Islet of Langerhans (tissue), 1 donor: ENCODE results near the gene VSIG10L.

Experiments used
- FAIRE-seq: peaks from one replicate; lab custom pipeline; 2011; peaks lifted over from hg19 to GRCh38; lab: Jason Lieb, UNC

The VSIG10L gene

GRCh38 chr19:51311351-51312257 is 30.3 kb downstream of the VSIG10L start, which contains the start of gene IGLON5:
TSS of gene IGLON5 (plus strand) at chr19:51311644. CDS start at chr19:51311848, 204 bp downstream.
- FAIRE-seq = no peak

DNA sequence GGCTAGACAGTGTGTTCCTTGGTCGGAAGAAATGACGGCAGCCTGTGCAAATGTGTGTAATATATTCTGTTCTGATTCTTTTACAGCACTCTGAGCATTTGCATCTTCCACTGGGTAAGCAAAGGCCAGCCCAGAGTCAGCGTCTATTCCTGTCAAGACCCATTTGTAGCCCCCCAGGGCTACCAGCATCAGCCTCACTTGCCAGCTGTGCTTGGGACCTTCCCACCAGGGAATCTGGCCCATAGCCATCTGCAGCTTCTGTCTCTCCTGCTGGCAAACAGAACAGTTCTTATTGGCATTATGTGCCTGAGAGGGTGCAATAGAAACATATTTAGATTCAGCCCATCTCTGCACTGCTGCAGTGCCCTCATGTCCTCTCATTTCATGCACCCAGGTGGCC is 36.5 kb downstream of the VSIG10L start:
- FAIRE-seq = no peak

DNA sequence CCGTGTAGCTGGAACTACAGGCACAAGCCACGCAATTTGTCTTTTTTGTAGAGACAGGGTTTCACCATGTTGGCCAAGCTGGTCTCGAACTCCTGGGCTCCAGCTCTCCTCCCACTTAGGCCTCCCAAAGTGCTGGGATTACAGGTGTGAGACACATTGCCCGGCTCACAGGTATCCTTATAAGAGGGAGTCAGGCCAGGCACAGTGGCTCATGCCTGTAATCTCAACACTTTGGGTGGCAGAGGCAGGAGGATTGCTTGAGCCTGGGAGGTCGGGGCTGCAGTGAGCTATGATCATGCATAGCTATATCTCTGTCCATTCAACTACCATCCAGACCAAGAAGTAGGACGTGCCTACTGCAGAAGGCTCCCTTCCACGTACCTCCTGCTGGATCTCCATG is 40.7 kb downstream of the VSIG10L start:
- no peak for FAIRE-seq

GRCh38 chr19:51297406-51297805 is 44.5 kb downstream of the VSIG10L start:
- no peak for FAIRE-seq

GRCh38 chr19:51296336-51297093 is 45.4 kb downstream of the VSIG10L start:
- FAIRE-seq = no peak

DNA sequence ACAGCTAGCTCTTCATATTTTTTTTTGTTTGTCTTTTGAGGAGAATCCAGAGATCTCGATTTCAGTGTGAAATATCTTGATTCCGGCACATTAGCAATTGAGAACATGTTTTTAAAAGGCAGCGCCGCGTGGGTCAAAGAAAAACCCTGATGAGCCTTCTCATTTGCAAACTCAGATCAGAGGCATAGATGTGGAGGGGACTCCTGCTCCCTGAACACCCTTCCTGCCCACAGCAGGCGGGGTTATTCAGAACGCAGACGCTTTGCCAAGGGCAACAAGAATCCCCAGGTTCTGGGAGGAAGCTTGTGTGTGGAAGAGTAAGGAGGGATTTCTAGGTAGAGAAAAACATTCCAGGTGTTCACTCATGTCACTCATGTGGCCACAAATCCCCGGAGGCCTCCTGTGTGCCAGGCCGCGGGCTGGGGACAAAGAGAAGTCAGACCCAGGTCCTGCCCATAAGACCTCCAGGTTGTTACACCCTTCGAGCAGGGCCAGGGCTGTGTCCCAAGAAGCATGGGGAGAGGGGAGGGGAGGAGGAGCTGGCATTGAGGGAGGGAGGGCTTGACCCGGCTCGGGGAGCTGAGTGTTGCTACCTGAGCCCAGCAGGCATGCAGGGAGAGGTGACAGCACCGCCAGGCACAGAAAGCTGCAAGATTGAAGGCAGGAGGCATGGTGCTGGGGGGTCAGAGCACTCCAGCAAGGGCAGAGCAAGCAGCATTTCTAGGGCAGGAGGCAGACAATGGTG is 46.4 kb downstream of the VSIG10L start:
- FAIRE-seq = no peak

- no peak for FAIRE-seq
Observed at GRCh38 chr19:51294977-51295375, 47.0 kb downstream of the VSIG10L start.

DNA sequence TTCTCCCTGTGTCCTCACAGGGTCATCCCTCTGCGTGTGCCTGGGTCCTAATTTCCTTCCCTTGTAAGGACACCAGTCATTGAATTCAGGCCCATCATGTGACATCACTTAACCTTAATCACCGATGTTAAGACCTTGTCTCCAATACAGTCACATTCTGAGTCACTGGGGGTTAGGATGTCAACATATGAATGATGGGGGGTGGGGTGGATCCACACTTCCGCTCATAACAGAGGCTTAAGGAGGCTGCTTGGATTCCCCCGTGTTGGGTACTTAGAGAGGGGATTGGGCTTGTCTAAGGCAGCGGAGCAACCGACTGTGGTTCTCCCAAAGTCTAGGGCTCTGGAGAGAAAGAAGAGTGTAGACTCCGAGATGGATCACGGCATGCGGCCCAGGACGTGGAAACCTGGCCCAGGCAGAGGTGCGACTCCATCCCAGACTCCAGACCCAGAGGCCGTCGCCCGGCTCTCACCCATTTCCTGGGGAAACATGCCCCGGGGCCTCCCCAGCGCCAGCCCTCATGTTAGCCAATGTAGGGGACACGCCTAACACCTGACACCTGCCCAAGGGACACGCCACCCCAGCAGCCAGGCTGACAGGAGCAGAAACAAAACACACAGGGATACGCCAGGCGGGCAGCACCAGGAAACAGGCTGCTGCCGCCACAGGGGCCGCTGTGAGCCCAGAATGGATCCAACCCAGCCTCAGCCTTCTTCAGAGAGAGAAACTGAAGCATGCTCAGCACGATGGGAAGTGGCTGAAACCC is 47.5 kb downstream of the VSIG10L start:
- no peak for FAIRE-seq

- FAIRE-seq = no peak
Observed at GRCh38 chr19:51293571-51294210, 48.2 kb downstream of the VSIG10L start.

DNA sequence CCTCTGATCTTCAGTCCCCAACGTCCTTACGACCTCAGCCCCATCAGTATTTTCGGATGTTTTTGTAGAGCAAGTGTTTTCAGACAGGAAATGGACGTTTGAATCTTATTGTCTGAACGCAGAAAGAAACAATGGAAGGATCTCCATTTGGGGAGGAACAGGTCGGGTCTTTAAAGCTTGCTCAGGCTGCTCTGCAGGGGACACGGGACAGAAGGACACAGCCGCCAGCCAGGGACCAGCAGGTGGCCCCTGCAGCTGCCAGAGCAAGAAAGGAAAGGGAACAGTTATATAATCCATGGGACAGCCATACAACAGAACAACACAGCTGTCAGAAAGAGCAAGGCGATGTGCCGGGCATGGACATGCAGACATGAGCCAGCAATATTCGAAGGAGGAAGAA is 49.0 kb downstream of the VSIG10L start:
- FAIRE-seq = no peak

DNA sequence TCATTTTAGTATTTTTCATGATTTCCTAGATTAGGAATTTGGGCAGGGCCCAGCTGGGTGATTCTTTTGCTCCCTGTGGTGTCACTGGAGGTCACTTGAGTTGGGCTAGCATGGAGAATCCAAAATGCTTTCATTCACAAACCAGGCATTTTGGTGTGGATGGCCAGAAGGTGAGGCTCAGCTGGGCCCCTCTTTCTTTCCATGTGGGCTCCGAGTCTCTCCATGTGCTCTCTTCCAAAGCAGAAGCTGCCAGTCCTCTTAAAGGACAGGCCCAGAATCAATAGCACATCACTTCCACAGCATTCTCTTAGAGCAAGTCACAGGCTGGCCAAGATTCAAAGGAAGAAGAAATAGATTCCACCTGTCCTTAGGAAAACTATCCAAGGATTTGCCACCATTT is 52.3 kb downstream of the VSIG10L start:
- no peak for FAIRE-seq

- FAIRE-seq = no peak
Observed at GRCh38 chr19:51285682-51286081, 56.3 kb downstream of the VSIG10L start.

- no peak for FAIRE-seq
Observed at GRCh38 chr19:51282335-51282734, 59.6 kb downstream of the VSIG10L start.
